Prostate gland (tissue), 2 donors: ENCODE results near the gene MARS1.

Experiments used
- POLR2A ChIP-seq: fragments of 450-650 bp; IDR thresholded peaks from one replicate; pipeline ENCODE4 v1.6.1; 2016; ENCODE audit warnings: antibody characterized with exemption, mild to moderate bottlenecking
- TF ChIP-seq, protein P1 (sequence below), 4 experiments: fragments of 200-600 bp in 2 of 4; fragments of 450-650 bp in 2 of 4; sonication (generic) in 2 of 4; IDR thresholded peaks; 1 replicate in 3 of 4; 2 replicates in 1 of 4; pipeline ENCODE4 v1.5.1; 2016 to 2019; ENCODE audit warnings: antibody characterized with exemption in 4 of 4, mild to moderate bottlenecking in 2 of 4, moderate library complexity in 2 of 4

DNA sequence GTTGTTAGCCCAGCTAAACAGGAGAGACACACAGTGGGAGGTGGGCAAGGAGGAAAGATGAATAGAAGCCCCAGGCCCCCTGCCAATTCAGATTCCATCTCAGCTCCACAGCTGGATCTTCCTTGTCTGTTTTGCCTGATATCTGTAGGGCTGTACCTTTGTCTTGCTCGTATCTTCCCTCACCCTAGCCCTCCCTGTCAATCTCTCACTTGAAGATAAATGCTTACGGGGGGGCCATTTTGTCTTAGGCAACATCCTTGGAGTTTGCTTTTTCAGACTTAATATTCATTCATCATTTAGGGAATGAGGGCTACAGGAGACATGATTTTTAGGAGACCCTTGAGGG lies 64.4 kb downstream of the MARS1 start:
- TF ChIP-seq, protein P1, sequence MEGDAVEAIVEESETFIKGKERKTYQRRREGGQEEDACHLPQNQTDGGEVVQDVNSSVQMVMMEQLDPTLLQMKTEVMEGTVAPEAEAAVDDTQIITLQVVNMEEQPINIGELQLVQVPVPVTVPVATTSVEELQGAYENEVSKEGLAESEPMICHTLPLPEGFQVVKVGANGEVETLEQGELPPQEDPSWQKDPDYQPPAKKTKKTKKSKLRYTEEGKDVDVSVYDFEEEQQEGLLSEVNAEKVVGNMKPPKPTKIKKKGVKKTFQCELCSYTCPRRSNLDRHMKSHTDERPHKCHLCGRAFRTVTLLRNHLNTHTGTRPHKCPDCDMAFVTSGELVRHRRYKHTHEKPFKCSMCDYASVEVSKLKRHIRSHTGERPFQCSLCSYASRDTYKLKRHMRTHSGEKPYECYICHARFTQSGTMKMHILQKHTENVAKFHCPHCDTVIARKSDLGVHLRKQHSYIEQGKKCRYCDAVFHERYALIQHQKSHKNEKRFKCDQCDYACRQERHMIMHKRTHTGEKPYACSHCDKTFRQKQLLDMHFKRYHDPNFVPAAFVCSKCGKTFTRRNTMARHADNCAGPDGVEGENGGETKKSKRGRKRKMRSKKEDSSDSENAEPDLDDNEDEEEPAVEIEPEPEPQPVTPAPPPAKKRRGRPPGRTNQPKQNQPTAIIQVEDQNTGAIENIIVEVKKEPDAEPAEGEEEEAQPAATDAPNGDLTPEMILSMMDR (IDR thresholded peaks at IDR 0.05): no peak
- no peak for TF ChIP-seq POLR2A
